Measurements from ENCODE around the gene TRNAU1AP. TPM values are rescaled to one million over a fixed set of nuclear protein-coding genes. Genes with fewer than 3 reads are reported as not detected.

TRNAU1AP gene
- total RNA-seq, 1 donor from 2014 or later: 23.9 TPM

GRCh38 chr1:28545246-28545628 is 7.6 kb upstream of the TRNAU1AP start:
- no peak for DNase-seq (ENCODE audit: low read depth)
- no peak overlapping the region for H3K4me3 ChIP-seq (ENCODE audit: low read depth, low read length)
- TF ChIP-seq, protein P1, sequence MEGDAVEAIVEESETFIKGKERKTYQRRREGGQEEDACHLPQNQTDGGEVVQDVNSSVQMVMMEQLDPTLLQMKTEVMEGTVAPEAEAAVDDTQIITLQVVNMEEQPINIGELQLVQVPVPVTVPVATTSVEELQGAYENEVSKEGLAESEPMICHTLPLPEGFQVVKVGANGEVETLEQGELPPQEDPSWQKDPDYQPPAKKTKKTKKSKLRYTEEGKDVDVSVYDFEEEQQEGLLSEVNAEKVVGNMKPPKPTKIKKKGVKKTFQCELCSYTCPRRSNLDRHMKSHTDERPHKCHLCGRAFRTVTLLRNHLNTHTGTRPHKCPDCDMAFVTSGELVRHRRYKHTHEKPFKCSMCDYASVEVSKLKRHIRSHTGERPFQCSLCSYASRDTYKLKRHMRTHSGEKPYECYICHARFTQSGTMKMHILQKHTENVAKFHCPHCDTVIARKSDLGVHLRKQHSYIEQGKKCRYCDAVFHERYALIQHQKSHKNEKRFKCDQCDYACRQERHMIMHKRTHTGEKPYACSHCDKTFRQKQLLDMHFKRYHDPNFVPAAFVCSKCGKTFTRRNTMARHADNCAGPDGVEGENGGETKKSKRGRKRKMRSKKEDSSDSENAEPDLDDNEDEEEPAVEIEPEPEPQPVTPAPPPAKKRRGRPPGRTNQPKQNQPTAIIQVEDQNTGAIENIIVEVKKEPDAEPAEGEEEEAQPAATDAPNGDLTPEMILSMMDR (conservative IDR thresholded peaks at IDR 0.05; ENCODE audit: low read depth, low read length): no peak

DNA sequence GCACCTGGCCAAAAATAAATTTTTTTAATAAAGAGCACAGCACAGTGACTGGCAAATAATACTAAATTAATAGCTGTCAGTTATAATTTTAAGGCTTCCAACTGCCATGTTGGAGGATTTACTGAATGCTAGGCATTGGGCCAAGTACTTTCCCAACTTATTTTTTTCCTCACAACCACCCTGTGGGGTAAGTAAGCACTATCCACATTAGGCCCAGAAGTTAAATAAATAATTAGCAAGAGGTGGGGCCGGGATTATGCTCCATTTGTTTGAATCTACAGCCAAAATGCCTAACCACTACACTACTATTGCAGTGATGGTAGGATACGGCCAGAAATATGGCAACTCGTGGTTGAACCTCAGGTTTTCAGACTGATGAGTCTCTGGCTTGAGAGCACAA is 4.6 kb upstream of the TRNAU1AP start:
- TF ChIP-seq, protein P1 (conservative IDR thresholded peaks at IDR 0.05; ENCODE audit: low read depth, low read length): no peak
- no peak overlapping the region for H3K4me3 ChIP-seq (ENCODE audit: low read depth, low read length)
- no peak for DNase-seq (ENCODE audit: low read depth)

DNA sequence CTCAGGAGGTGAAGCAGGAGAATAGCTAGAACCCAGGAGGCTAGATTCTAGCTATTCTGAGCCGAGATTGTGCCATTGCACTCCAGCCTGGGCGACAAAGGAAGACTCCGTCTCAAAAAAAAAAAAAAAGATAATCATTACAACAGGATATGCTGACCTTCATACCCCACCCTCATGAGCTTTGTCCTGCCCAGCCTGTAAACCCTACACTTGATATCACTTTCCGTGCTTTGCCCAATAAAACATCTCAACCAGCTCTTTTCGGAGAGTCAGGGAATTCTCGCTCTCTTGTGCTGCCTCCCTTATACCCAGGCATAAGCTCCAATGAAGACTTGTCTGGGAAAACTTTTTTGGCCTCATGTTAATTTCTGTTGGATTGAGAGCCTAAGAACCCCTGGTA is 1.5 kb upstream of the TRNAU1AP start:
- DNase-seq (ENCODE audit: low read depth): no peak
- no peak overlapping the region for H3K4me3 ChIP-seq (ENCODE audit: low read depth, low read length)
- TF ChIP-seq, protein P1 (conservative IDR thresholded peaks at IDR 0.05; ENCODE audit: low read depth, low read length): no peak

DNA sequence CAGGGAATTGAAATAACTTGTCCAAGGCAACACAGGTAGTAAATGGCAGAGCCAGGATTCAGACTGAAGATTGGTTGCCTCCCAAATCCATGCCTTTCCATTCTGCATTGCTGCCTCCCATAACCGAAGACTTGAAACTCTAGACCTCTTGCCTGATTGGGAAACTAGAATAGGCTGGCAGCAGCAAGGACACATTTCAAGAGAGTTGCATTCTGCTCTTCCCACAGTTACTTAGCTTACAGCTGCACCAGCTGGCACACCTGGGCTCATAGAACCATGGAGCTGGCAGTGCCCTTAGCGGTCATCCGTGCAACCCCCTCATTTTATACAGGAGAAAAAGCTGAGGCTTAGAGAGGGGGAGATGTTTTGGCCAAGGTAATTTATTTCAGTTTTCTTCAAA is 8.0 kb downstream of the TRNAU1AP start:
- TF ChIP-seq, protein P1 (conservative IDR thresholded peaks at IDR 0.05; ENCODE audit: low read depth, low read length): no peak
- no peak overlapping the region for H3K4me3 ChIP-seq (ENCODE audit: low read depth, low read length)
- no peak for DNase-seq (ENCODE audit: low read depth)

GRCh38 chr1:28564310-28564709 is 11.4 kb downstream of the TRNAU1AP start:
- TF ChIP-seq, protein P1 (conservative IDR thresholded peaks at IDR 0.05; ENCODE audit: low read depth, low read length): no peak
- H3K4me3 ChIP-seq (ENCODE audit: low read depth, low read length): no peak overlapping the region
- no peak for DNase-seq (ENCODE audit: low read depth)

DNA sequence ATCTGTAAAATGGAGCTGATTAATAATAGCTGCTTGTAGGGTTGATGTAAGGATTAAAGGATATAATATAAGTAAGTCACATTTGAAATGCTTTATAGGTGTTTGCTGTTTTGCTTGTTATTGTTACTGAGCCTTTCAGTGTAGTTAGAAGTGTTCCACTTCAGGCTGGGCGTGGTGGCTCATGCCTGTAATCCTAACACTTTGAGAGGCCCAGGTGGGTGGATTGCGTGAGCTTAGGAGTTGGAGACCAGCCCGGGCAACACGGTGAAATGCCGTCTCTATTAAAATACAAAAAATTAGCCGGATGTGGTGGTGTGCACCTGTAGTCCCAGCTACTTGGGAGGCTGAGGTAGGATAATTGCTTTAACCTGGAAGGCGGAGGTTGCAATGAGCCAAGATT is 12.2 kb downstream of the TRNAU1AP start:
- TF ChIP-seq, protein P1 (conservative IDR thresholded peaks at IDR 0.05; ENCODE audit: low read depth, low read length): no peak
- no peak overlapping the region for H3K4me3 ChIP-seq (ENCODE audit: low read depth, low read length)
- DNase-seq (ENCODE audit: low read depth): no peak

DNA sequence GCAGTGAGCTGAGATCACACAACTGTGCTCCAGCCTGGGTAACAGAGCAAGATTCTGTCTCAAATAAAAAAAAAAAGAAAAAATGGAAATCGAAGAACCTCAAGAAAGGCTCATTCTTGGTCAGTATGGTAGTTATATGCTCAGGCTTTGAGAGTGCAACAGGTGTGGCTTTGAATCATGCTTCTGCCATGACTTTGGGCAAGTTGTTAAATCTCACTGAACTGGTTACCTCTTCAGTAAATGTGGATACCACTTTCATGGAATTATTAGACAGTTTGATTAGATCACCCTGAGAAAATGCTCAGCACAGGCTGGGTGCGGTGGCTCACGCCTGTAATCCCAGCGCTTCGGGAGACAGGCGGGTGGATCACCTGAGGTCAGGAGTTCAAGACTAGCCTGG is 12.8 kb downstream of the TRNAU1AP start:
- DNase-seq (ENCODE audit: low read depth): no peak
- no peak overlapping the region for H3K4me3 ChIP-seq (ENCODE audit: low read depth, low read length)
- TF ChIP-seq, protein P1 (conservative IDR thresholded peaks at IDR 0.05; ENCODE audit: low read depth, low read length): no peak
